Measurements from ENCODE around the gene ATPAF2. TPM values are rescaled to one million over a fixed set of nuclear protein-coding genes. Genes with fewer than 3 reads are reported as not detected.

The ATPAF2 gene
- total RNA-seq, 1 experiment from 2014 or later, result 44.5 TPM

- CTCF ChIA-PET, result no interaction called here
- H3K27me3 ChIP-seq (ENCODE audit: insufficient read depth, low read depth), result no peaks in the 10 kb centered on the region
- no peaks in the 10 kb centered on the region for H3K9me2 ChIP-seq (ENCODE audit: insufficient read depth)
- H2AFZ ChIP-seq, result no peak overlapping the region
- H3K4me1 ChIP-seq (replicated peaks; ENCODE audit: insufficient read depth), result no peaks in the 10 kb centered on the region
- H3K9me3 ChIP-seq (ENCODE audit: insufficient read depth, low read depth), result no peaks in the 10 kb centered on the region
- no peak for DNase-seq
- H3F3A ChIP-seq (ENCODE audit: insufficient read depth, low read depth), result no peaks in the 10 kb centered on the region; the same call in 1 of the 2 replicates
- H3K4me3 ChIP-seq, result no peak overlapping the region
- POLR2A ChIA-PET (ENCODE audit: unreplicated experiment), result no interaction called here
- no peaks in the 10 kb centered on the region for H3K79me2 ChIP-seq (ENCODE audit: low read depth)
- intact Hi-C loops (cut with micrococcal nuclease; ENCODE audit: unreplicated experiment), result no loop called here
- no peaks in the 10 kb centered on the region for H4K20me1 ChIP-seq (ENCODE audit: insufficient read depth)
- no peaks in the 10 kb centered on the region for H3K36me3 ChIP-seq (ENCODE audit: low read depth)
- BruUV-seq (replicated peaks), result no TSS peak
- TF ChIP-seq EZH2 (IDR thresholded peaks at IDR 0.05; ENCODE audit: low read depth) (no peak), CTCF (conservative IDR thresholded peaks at IDR 0.05) (no peak)
- H3K4me2 ChIP-seq, result no peak overlapping the region
- H3K27ac ChIP-seq, result no peak overlapping the region
Observed at GRCh38 chr17:18016426-18016825, 22.5 kb downstream of the ATPAF2 start.

- H3K4me3 ChIP-seq, result no peak overlapping the region
- no peaks in the 10 kb centered on the region for H3K4me1 ChIP-seq (replicated peaks; ENCODE audit: insufficient read depth)
- H2AFZ ChIP-seq, result no peak overlapping the region
- intact Hi-C loops (cut with micrococcal nuclease; ENCODE audit: unreplicated experiment), result loop anchor here (2.0 kb wide), 1 partner anchor 35 kb away; no protein-coding TSS in a partner anchor
- no peaks in the 10 kb centered on the region for H3K9me2 ChIP-seq (ENCODE audit: insufficient read depth)
- CTCF ChIA-PET, result no interaction called here
- H3K9me3 ChIP-seq (ENCODE audit: insufficient read depth, low read depth), result no peaks in the 10 kb centered on the region
- no TSS peak for BruUV-seq (replicated peaks)
- H3K79me2 ChIP-seq (ENCODE audit: low read depth), result no peaks in the 10 kb centered on the region
- H3K27me3 ChIP-seq (ENCODE audit: insufficient read depth, low read depth), result no peaks in the 10 kb centered on the region
- no peak for DNase-seq
- no peak for TF ChIP-seq CTCF (conservative IDR thresholded peaks at IDR 0.05)
- no peak for TF ChIP-seq EZH2 (IDR thresholded peaks at IDR 0.05; ENCODE audit: low read depth)
- H3K36me3 ChIP-seq (ENCODE audit: low read depth), result no peaks in the 10 kb centered on the region
- H3F3A ChIP-seq (ENCODE audit: insufficient read depth, low read depth), result no peaks in the 10 kb centered on the region; the same call in 1 of the 2 replicates
- POLR2A ChIA-PET (ENCODE audit: unreplicated experiment), result no interaction called here
- H4K20me1 ChIP-seq (ENCODE audit: insufficient read depth), result no peaks in the 10 kb centered on the region
- H3K4me2 ChIP-seq, result no peak overlapping the region
- H3K27ac ChIP-seq, result no peak overlapping the region
Observed at GRCh38 chr17:18015593-18015992, 23.4 kb downstream of the ATPAF2 start.

- H3K27me3 ChIP-seq (ENCODE audit: insufficient read depth, low read depth), result no peaks in the 10 kb centered on the region
- intact Hi-C loops (cut with micrococcal nuclease; ENCODE audit: unreplicated experiment), result loop anchor here (2.0 kb wide), 1 partner anchor 33 kb away; no protein-coding TSS in a partner anchor
- H3K4me3 ChIP-seq, result no peak overlapping the region
- H3K27ac ChIP-seq, result no peak overlapping the region
- no peaks in the 10 kb centered on the region for H4K20me1 ChIP-seq (ENCODE audit: insufficient read depth)
- DNase-seq, result no peak
- no TSS peak for BruUV-seq (replicated peaks)
- H3K4me2 ChIP-seq, result no peak overlapping the region
- H2AFZ ChIP-seq, result no peak overlapping the region
- CTCF ChIA-PET, result no interaction called here
- no peaks in the 10 kb centered on the region for H3K79me2 ChIP-seq (ENCODE audit: low read depth)
- no peak for TF ChIP-seq CTCF (conservative IDR thresholded peaks at IDR 0.05)
- H3F3A ChIP-seq (ENCODE audit: insufficient read depth, low read depth), result peaks cover 7% of the 10 kb centered on the region
- H3K4me1 ChIP-seq (replicated peaks; ENCODE audit: insufficient read depth), result peaks cover 8% of the 10 kb centered on the region
- no peaks in the 10 kb centered on the region for H3K9me3 ChIP-seq (ENCODE audit: insufficient read depth, low read depth)
- POLR2A ChIA-PET (ENCODE audit: unreplicated experiment), result no interaction called here
- no peaks in the 10 kb centered on the region for H3K9me2 ChIP-seq (ENCODE audit: insufficient read depth)
- no peaks in the 10 kb centered on the region for H3K36me3 ChIP-seq (ENCODE audit: low read depth)
Observed at GRCh38 chr17:18014006-18014405, 25.0 kb downstream of the ATPAF2 start.

Data from PC-9 (cell line).